ENCODE data around the gene SIK3.

SIK3 gene

DNA sequence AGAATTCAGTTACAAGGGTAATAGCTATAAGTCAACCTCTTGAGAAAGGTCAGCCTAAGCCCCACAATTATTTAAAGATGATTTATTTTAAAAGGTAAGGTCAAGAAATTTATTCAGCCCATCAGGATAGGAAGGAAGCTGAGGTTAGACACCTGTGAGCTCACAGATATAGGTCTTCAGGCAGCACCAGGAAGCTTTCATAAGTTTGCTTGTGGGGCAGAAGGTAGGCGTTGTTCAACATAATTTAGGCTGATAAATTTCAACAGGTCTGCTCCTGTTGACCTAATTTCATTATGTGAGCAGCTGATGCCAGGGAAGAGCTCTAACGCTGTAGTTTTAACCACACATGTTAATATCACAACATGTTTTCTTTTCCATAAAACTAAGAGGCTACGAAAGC is 142.7 kb downstream of the SIK3 start:
- no peak for DNase-seq

DNA sequence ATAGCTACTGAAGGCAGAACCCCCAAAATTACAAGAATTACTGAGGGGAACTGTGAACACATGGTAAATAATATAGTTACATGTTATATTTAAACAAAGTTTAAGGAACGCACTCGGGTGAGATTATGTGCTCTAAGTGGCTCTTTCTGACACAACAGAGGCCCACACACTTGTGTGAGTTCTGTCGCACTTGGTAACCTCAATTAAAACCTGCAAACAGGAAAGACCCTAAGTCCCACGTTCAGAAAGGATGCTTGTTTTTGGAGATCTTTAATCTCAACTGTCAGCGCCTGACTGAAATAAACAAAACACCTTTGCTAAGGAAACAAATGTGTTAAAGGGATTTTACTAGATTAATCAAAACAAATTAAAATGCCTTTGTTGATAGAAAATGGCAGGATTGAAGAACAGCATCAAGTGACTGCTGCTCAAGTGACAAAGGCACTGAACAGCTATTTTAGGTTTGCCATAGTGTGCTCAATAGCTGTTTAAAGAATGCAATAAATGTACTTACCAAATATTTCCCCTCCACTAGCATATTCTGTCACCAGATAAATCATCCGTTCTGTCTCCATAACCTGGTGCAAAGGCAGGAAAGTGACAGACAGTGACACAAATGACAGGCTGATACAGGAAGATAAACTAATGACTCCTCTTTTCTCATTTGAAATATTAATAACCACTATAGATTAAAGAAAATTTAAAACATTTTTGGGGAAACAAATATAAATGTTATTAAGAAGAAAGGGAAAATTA is 144.5 kb downstream of the SIK3 start:
- no peak for DNase-seq

DNA sequence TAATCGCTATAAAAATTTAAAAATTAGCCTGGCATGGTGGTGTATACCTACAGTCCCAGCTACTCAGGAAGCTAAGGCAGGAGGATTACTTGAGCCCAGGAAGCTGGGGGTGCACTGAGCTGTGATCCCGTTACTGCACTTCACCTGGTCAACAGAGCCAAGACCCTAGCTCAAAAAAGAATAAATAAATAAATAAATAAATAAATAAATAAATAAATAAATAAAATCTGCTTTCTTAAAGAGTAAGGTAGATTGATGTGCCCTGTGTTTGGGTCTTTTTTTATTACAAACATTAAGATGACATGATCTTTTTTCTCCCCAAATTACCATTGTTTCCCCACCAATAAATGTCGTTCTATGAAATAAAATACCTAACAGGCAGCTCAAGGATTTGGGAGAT is 146.5 kb downstream of the SIK3 start:
- no peak for DNase-seq

DNA sequence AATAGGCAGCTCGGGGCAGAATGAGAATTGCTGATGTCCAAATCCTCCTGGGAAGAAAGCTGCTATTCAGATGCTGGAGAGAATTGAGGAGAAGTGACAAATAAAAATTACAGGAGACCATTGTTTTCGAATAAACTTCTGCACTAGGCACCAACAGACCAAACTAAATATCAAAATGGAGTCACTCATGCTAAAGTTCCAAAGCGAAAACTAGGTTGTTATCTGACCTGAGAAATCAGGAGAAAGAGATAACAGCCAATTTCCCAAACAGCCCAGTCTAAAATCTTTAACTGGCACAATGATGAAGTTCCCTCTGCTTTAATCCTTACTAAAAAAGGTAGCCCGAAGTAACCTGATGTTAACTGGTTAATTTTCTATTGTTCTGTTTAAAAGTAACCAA is 148.0 kb downstream of the SIK3 start:
- no peak for DNase-seq

DNA sequence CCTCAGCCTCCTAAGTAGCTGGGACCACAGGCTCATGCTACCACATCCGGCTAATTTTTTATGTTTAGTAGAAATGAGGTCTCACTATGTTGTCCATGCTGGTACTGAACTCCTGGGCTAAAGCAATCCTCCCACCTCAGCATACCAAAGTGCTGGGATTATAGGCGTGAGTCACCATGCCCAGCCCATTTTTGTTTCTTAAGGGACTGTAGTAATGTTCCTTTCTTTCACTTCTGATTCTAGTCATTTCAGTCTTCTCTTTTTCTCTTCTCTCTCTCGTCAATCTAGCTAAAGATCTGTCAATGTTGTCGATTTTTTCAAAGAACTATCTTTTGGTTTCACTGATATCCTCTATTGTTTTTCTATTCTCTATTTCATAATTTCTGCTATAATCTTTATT is 149.8 kb downstream of the SIK3 start:
- DNase-seq = no peak

DNA sequence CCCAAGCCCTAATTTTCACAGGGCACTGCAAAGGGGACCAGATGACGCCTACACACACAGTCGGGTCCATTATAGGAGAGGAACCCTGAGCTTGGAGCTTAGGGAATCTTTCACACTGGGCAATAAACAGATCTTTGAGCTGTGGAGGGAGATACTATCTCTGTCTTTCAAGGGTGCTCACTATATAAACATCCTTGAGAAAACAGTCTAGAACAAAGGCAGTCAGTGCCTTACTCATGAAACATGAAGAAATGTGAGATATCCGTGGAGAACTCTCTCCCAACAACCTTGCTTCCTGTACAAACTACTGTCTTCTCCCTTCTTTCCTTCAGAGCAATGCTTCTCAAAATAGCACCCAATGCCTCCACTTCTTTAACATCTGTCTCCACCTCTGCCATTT is 151.8 kb downstream of the SIK3 start:
- no peak for DNase-seq

DNA sequence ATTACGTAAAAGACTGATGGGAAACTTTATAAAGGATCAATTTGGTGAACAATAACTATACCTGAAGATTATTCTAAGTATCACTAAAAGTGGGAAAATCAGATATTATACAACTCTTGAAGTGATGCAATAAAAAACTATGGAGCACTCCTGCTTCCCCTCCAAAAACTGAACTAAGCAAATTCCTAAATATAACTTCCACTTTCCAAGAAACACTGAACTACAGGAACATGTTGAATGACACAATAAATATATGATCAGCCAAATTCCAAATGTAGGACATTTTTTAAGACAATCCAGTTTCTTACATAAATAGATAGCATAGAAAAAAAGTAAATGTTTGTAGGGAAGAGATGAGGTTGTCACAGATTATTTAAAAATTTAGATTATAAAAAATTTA is 158.7 kb downstream of the SIK3 start:
- DNase-seq = no peak

DNA sequence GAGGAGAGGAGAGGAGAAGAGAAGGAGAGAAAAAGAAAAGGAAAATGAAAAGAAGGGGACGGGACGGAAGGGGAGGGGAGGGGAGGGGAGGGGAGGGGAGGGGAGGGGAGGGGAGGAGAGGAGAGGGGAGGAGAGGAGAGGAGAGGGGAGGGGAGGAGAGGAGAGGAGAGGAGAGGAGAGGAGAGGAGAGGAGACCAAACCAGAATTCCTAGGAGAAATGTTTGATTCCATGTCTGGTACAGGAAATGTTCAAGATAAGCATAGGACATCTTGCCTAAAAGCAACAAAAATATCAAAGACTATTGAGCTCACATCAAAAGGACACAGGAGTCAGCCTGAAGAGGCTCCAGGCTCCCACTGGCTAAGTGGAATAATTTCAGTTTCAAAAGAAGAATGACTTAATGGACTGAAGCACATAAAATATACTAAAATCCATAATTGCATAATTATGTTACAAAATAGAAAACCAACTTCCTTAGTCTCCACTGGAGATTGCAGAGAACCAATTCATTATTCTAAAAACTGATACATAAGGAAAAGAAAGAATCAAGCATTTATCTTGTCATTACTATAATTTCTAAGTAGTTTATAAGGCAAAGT is 159.7 kb downstream of the SIK3 start:
- DNase-seq = no peak

DNA sequence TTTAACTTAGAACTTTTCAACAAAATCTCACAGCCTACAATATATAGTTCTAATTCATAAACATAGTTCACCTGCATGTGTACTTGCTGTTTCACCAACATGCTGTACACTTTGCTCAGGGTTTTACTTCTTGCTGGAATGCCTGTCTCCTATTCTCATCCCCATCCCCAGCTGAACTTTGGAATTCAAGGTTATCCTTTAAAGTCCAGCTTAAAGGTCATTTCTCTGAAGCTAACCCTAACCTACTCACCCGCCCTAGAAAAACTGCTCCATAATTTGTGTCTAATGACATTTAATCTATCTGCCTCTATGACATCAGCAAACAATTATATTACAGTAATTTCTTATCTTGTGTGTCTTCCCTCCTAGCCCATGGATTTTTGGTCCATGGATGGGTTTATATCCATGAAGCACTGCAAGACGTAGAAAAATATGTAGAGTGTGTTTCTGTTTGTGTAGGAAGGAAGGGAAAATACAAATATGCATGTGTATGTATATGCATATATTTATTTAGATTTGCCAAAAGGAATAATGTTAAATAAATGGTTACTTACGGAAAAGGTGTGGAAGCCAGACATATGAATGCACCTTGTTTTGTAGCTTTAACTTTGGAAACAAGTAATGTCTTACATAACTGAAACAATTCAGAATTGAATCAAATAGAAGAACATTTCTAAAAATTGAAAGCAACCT is 161.3 kb downstream of the SIK3 start:
- no peak for DNase-seq

DNA sequence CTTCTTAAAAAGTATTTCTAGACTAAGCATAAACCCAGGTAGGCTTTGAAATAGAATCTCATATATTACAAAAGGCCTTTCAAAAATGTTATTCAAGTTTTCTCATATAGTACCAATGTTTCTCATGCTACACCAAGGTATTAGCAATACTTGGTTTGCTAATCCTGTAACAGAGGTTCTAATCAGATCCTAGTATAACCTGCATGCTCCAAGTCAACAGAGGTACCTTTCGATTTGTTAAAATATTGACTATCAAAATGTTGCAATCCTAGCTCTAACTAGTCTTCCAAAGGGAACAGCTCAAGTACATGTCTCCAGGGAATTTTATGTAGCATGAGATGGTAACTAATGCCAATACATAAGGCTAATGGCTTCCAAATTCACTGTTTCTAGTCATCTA is 162.7 kb downstream of the SIK3 start:
- DNase-seq = no peak

DNA sequence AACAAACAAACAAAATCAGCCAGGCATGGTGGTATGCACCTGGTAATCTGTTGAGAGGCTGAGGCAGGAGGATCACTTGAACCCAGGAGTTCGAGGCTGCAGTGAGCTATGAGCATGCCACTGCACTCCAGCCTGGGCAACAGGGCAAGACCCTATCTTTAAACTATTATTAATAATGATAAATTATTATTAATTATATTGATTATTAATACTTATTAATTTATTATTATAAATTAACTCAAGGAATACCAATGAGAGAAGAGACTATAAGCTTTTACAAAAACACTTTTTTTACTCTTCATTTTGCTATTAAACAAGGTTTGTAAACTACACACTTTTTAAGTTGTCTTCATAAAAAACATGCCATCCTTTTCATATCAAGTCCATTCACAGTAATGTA is 163.1 kb downstream of the SIK3 start:
- no peak for DNase-seq

DNA sequence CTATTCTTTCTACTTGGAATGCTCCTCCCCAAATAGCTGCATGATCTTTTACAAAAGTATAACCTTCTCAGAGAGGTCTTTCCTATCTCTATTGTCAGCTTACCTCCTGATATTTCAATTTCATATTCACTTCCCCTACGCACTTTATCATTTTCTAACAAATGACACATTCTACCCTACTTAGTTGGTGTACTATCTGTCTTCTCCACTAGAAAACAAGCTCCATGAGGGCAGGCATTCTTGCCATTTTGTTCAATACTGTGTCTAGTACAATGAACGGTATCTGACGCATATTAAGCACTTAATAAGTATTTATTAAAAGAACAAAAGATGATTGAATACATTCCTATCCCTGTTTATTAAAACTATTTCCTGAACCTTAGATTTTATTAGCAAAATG is 164.3 kb downstream of the SIK3 start:
- DNase-seq = no peak

DNA sequence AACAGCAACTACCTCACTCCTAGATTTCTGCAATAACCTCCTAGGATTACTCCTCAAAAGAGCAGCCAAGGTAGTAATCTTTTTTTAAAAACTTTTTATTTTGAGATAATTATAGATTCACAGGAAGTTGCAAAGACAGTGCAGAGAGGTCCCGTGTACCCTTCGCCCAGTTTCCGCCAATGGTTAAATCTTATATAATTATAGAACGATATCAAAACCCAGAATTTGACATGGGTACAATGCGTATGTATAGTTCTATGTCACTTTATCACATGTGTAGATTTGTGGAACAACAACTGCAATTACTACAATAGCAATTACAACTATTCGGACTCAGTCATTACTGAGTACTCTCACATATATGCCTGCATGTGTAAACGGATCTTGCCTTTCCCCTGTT is 166.0 kb downstream of the SIK3 start:
- no peak for DNase-seq

DNA sequence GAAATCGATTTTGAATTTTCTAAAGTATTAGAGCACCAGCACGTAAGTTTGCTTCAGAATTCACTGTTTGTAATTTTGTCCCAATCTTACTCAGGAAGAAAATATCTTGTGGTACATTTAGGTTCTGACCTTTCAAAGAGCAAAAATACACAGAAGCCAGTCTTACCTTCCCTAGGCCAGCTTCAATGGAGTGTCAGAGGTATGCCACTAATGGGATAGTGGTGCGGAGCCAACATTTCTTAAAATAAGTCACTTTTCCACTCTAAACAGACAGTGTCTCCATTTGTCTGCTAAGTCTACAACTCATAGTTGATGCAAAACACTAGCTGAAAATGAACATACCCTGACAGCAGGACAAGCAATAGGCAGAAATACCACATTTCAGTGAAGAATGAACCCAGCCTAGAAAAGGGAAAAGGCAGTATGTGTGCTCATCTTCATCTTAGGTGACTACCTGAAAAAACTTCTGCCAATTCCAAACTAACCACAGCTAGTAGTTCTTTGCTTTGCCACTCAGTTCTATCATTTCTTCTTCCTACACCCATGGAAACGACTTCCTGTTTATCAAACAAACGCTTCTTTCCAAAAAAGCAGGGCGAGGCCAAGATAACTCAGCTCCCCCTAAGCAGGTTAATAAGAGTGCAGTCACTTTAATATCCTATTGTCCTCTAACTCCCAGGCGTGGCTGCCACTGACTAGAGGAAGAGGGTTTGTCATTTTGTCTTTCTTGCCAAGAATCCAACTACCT is 166.8 kb downstream of the SIK3 start:
- DNase-seq = no peak

DNA sequence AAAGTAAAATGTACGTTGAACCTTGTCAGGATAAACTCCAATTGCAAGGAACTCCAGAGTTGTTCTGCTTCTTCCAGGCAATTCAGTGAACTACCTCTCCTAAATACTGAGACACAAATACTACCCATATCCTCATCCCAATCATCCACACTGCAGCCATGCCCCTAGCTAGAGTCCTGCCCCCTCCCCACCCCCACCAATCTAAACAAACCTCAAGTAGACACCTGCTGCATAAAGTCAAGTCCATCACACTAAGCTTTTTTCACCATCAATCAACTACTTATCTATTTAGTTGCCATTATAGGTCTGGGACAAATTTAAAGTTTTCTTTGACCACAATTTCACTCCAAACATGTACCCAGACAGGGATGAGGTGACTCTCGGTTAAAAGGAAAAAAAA is 167.6 kb downstream of the SIK3 start:
- no peak for DNase-seq

DNA sequence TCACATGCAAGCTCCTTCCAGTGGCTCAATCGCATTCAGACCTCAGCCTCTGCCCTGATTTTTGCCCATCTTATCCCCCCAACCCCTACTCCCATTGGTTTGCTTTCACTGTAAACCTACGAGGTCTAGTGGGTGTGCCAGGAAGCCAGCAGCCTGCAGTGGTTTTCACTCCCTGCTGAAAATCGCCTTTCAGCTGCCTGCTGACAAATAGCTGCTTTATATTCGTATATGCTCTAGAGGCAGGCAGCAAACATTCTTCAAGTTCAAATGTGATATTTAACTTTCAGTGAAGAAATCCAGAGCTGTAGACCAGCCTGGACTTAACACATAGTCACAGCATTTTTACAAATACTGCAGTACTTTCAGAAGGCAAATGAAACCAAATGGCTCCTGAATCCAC is 168.1 kb downstream of the SIK3 start:
- no peak for DNase-seq

DNA sequence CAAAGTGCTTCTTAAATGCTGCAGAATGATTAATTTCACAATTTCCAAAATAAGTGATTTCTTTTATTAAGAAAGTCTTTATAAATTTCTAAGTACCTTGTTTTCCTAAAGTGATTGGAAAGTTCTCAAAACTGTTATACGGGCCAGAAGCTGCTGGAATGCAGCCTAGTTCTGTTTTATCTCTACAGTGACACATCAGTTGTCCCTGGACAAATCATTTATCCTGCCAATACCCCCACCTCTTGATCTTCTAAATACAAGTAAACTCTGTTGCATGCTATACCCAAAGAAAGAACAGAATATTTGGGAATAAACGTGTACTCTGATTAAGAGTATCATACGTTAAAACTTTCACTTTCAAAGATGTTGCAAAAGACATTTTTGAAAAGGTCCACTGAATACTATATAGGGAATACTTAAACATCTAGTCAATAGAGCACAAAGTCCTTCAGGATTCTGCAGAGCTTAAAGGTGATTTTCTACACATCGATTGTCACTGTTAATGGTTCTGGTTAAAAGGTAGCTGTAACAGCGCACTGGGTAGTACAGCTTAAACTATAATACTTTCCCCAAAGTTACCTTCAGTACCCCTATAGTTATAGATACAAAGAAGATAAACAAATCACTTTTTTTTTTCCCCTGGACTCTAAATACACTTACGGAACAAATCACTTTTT is 168.7 kb downstream of the SIK3 start:
- DNase-seq = no peak

DNA sequence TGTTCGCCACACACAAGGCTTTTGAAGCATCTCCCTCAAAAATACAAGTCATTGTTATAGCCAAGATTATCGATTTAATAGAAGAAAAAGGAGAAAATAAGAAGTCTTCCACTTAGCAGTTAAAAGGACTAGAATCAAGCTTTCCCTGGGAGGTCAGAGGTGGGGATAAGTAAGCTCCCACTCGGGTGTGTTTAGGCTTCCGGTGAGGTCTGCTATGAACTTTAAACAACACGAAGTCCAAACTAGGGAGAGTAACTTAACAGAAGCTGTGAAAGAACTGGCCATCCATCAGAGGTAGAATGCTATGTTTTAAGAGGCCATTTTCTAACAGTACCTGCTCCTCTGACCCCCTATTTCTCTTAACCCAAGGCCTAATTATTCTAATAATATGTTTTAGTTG is 169.4 kb downstream of the SIK3 start:
- no peak for DNase-seq

DNA sequence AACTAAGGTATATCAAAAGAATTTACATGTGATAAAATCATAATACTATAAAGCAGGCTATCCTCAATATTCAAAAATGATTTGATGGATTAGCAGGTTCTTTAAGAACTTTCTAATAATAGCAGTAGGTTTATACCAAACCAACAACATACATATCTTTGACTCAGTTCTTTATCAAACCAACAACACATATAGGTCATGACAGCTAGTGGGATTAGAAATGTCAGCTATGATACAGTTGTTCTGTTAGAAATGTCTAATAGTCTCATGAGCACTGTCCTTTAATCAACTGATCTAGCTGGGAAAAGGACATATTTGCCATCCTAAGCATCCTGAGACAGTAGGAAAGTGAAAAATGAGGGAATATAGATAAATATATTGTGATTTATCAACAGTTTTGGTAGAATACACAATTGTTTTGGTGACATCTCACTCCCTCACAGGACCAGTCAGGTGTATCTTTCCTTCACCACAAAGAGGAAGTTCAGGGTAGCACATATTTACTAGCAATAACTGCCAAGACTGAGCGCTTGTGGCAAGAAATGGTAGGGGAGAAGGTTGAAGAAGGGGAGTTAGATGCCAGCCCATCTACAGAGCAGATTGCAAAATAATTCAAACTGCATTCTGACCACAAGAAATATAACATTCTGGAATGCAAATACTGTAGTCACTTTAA is 170.0 kb downstream of the SIK3 start:
- no peak for DNase-seq

DNA sequence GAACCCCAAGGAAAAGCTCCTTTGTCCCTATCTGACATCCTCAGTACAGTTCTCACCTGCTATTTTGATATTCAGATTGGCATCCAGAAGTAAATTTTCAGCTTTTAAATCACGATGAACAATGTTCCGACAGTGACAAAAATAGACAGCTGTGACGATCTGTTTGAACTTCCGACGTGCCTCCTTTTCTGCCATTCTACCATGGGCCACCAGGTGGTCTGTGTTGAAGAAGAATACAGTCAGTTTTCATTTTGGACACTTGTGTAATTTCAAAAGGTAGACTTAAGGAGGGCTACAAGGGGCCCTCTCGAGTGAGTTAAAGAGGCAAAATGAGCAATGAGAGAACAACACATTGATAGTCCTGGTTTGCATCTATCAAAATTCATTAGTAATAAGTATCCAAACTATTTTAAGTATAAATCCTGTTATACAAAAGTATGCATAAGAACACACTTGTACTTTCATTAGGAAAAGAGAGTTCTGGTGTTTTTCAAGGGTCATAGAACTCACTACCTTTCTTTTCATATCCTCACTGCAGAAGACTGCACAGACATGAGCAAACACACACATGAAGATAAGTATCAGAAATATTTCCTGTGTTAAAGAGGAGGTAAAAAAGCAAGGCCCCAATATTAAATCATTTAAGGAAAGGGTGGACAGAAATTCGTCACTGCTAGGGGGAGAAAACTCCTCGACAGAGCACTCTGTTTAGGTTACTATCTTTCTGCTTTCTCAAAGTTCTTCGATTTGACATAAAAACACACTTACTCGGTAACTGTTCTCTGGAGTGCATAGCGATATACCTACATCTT is 170.9 kb downstream of the SIK3 start:
- no peak for DNase-seq

DNA sequence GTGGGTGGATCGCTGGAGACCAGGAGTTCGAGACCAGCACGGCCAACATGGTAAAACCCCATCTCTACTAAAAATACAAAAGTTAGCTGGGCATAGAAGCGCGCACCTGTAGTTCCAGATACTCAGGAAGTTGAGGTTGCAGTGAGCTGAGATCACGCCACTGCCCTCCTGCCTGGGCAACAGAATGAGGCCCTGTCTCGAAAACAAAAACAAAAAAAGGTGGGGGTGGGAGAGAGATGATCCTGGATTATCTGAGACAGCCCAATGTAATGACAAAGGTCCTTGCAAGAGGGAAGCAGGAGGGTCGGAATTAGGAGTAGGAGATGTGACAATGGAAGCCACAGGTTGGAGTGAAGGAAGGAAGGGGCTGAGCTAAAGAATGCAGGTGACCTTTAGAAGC is 173.2 kb downstream of the SIK3 start:
- DNase-seq = no peak
